Left lung (tissue), 14 donors: ENCODE results near the gene HOTAIR. TPM values are rescaled to one million over a fixed set of nuclear protein-coding genes. Genes with fewer than 3 reads are reported as not detected.
A peak's percentile ranks its signal among the peaks of the same experiment; 100 is the strongest.

Experiments used
- ATAC-seq: fragments of 200-7000 bp; cut with Tn5 transposase; one replicate; pipeline ENCODE4 v1.9.1; 2020; ENCODE audit warnings: moderate library complexity
- DNase-seq, 4 donors: peaks; one replicate each; pipeline ENCODE4 v3.0.0-alpha.2; 2013 to 2020
- H3K27ac ChIP-seq, 2 donors: fragments of 200-600 bp; sonication (generic) in 1 of 2; one replicate each; pipeline versions ENCODE4 v1.5.0 to v1.8.0; 2020 to 2021
- H3K27me3 ChIP-seq, 2 donors: fragments of 200-600 bp; sonication (generic) in 1 of 2; one replicate each; pipeline versions ENCODE4 v1.5.0 to v1.8.0; 2020 to 2021
- H3K36me3 ChIP-seq, 2 donors: fragments of 200-600 bp; sonication (generic) in 1 of 2; one replicate each; pipeline versions ENCODE4 v1.5.0 to v1.8.0; 2020 to 2021
- H3K4me1 ChIP-seq, 2 donors: fragments of 200-600 bp; one replicate each; pipeline ENCODE4 v1.8.0; 2021
- H3K4me3 ChIP-seq, 2 donors: fragments of 200-600 bp; sonication (generic) in 1 of 2; one replicate each; pipeline versions ENCODE4 v1.5.0 to v1.8.0; 2020 to 2021; ENCODE audit warnings: mild to moderate bottlenecking in 1 of 2
- H3K9me3 ChIP-seq, 2 donors: fragments of 200-600 bp; sonication (generic) in 1 of 2; one replicate each; pipeline versions ENCODE4 v1.5.0 to v1.8.0; 2020 to 2021
- CTCF ChIP-seq, 2 donors: fragments of 200-600 bp; sonication (generic) in 1 of 2; IDR thresholded peaks; one replicate each; pipeline versions ENCODE4 v1.5.0 to v1.8.0; 2021; ENCODE audit warnings: antibody characterized with exemption in 2 of 2
- intact Hi-C, 2 donors: fragments of 100-400 bp; cut with DNase I; formaldehyde crosslinking; loops; one replicate each; pipeline versions ENCODE4 v1.11.2 to v1.14.2; 2022
- long read RNA-seq, 12 donors: library from polyadenylated mRNA in 2 of 12; unstranded in 2 of 12; transcript quantifications; one replicate each; pipeline ENCODE4 v2.0.0 and lab custom pipeline, GENCODE V29; 2019 to 2026
- polyA plus RNA-seq, 6 donors: library from polyadenylated mRNA; unstranded; fragments of 120-200 nt; gene quantifications; one replicate each; pipeline ENCODE4 v1.2.1, GENCODE V29; 2013; ENCODE audit not compliant: insufficient read length in 6 of 6
- total RNA-seq, 2 donors: library from RNA; stranded (reverse); fragmentation: NEBNext Ultra II Directional; extraction: Animal tissue kit (Norgen Biotek cat#: 25700); gene quantifications; one replicate each; pipeline ENCODE4 v1.2.1, GENCODE V29; 2021
- donor health status: DM: no; HTN: yes; CAD: no.
- donor health status: DM: no; HTN: no; CAD: no.

Gene HOTAIR
- not detected for total RNA-seq
- polyA plus RNA-seq, result not detected
- long read RNA-seq, donor 1, result 0 reads
- long read RNA-seq, donor 2, result 0 reads
- long read RNA-seq, donor 3, result 0 reads
- long read RNA-seq, donor 4, result 0 reads
- long read RNA-seq, donor 5, result 0 reads
- long read RNA-seq, donor 6, result 0 reads
- long read RNA-seq, donor 7, result 0 reads
- long read RNA-seq, donor 8, result 0 reads
- long read RNA-seq, donor 9, result 0 reads
- long read RNA-seq, donor 10, result 0 reads
- long read RNA-seq, donor 11, result 0 reads
- long read RNA-seq, donor 12, result 0 reads

- Histone ChIP-seq H3K36me3 (no peaks in the 10 kb centered on the region), H3K27me3 (peaks cover 99 to 100% of the 10 kb centered on the region in 2 donors), H3K4me1 (peaks cover 0 to 23% of the 10 kb centered on the region in 2 donors), H3K9me3 (no peaks in the 10 kb centered on the region), H3K4me3 (no peak within 1 kb of the TSS), H3K27ac (no peak within 1 kb of the TSS)
- TF ChIP-seq CTCF (IDR thresholded peaks at IDR 0.05), result no peak
- ATAC-seq, result peak; percentile 39
- intact Hi-C loops, result no loop called here
- peak in 1 of 4 donors; percentile 69 for DNase-seq
Measured at GRCh38 chr12:53974084-53975063, at the start of gene HOTAIR. HOTAIR (minus strand) TSS chr12:53974954.

DNA sequence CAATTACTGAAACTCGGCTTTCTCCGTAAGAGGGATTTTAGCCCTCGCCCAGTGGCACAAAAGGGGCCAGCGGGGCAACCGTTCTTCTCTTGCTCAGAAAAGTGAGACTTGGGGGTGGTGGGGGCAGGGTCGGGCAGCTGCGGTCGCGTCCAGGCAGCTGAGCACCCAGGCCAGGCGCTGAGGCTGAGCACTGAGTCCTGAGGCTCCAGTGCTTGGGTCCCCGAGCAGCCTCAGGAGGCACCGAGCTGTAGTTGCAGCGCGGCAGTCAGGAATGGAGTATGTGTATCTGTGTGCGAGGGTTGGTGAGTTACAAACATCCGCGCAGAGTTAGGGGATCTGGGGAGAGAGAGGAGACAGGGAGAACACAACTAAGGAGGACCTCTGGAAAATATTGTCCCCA is 49.4 kb upstream of the HOTAIR start:
- no peak for TF ChIP-seq CTCF (IDR thresholded peaks at IDR 0.05)
- no peak for ATAC-seq
- no peaks in the 10 kb centered on the region for H3K9me3 ChIP-seq
- no peaks in the 10 kb centered on the region for H3K4me1 ChIP-seq
- H3K27ac ChIP-seq, result no peak overlapping the region
- H3K27me3 ChIP-seq, result peaks cover 91 to 100% of the 10 kb centered on the region in 2 donors
- no peak for DNase-seq
- H3K36me3 ChIP-seq, result no peaks in the 10 kb centered on the region
- intact Hi-C loops, result no loop called here
- no peak overlapping the region for H3K4me3 ChIP-seq

DNA sequence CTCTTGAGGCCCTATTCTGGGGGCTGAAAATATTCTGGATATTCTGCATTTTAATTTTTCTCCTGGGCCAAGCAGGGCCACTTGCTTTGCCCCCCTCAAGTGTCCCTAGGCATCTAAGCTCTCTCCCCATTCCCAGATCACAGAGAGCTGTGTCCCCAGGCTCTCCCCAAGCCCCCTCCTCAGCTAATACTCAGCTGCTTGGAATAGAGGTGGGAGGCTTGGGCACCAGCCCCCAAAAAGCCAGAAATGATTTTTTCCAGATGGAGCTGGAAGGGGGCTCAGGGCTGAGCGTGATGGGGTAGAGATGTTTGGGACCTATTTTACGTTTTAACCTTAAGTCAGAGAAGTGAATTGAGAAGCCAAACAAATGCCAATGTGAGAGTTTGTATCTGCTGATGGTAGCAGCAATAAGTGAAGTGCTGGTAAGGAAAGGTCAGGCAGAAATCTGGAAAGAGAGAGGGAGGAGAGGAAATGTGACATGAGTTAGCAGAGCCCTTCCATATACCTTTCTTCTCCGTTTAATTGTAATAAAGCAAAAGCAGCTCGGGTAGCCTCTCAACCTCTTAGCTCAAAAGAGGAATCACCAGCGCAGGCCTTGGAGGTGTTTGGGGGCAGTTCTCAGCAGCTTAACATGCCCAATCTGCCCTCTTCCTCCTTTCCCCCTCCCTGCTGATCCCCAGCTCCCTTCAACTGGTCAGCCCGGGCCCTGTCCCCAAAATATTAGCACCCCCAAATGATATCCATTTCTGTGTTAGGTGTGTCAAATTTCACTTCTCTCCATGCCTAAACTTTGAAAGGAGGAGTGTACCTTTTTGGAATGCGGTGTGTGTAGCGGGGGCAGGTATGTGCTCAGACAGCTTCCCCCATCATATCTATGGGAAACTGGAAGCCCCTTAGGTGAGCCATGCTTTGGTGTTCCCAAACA is 48.5 kb upstream of the HOTAIR start:
- intact Hi-C loops, result no loop called here
- no peaks in the 10 kb centered on the region for H3K9me3 ChIP-seq
- no peak overlapping the region for H3K4me3 ChIP-seq
- H3K27me3 ChIP-seq, result peaks cover 88 to 100% of the 10 kb centered on the region in 2 donors
- peaks cover 0 to 6% of the 10 kb centered on the region in 2 donors for H3K4me1 ChIP-seq
- TF ChIP-seq CTCF (IDR thresholded peaks at IDR 0.05), result no peak
- DNase-seq (peak in 1 of 4 donors; percentile 3), ATAC-seq (no peak)
- H3K27ac ChIP-seq, result no peak overlapping the region
- H3K36me3 ChIP-seq, result no peaks in the 10 kb centered on the region

DNA sequence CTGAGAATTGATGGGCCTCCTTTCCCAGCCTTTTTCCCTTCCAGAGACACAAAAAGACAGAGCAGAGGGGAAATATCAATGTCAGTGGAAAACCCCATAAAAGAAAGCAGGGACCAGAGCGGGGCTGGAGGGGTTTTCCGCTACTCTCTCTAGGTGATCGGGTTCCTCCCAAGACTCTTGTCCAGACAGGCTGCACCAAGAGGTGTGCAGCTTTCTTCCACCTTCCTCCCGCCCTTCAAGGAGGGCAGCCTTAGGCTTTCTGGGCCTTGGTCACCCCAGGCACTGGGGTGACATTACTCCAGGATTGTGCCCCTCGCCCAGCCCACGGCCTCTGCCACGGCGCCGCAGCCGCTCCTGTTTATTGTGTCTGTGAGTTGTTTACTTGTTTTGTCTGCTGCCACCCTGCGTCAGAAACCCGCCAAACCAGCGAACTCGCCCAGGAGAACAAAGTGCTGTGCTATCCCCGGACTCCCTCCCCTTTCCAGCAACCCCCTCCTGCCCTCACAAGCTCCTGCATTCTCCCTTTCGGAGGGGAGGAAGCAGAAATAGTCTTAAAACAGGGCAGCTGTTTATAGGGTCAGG is 46.8 kb upstream of the HOTAIR start:
- Histone ChIP-seq H3K4me1 (peaks cover 0 to 15% of the 10 kb centered on the region in 2 donors), H3K36me3 (no peaks in the 10 kb centered on the region), H3K9me3 (no peaks in the 10 kb centered on the region), H3K4me3 (no peak overlapping the region), H3K27me3 (peaks cover 87 to 100% of the 10 kb centered on the region in 2 donors), H3K27ac (no peak overlapping the region)
- TF ChIP-seq CTCF (IDR thresholded peaks at IDR 0.05), result no peak
- no peak for ATAC-seq
- peak in 1 of 4 donors; percentile 55 for DNase-seq
- intact Hi-C loops, result no loop called here
